Measurements from ENCODE around the gene AIRE. TPM values are rescaled to one million over a fixed set of nuclear protein-coding genes. Genes with fewer than 3 reads are reported as not detected.
A peak's percentile ranks its signal among the peaks of the same experiment; 100 is the strongest.
"Not testable (repeated sequence)": the region's sequence is repeated elsewhere in the genome, so short reads cannot be mapped to it uniquely, and the experiment has no call there.

The AIRE gene
- polyA plus RNA-seq, 1 experiment: 0.10 TPM

DNA sequence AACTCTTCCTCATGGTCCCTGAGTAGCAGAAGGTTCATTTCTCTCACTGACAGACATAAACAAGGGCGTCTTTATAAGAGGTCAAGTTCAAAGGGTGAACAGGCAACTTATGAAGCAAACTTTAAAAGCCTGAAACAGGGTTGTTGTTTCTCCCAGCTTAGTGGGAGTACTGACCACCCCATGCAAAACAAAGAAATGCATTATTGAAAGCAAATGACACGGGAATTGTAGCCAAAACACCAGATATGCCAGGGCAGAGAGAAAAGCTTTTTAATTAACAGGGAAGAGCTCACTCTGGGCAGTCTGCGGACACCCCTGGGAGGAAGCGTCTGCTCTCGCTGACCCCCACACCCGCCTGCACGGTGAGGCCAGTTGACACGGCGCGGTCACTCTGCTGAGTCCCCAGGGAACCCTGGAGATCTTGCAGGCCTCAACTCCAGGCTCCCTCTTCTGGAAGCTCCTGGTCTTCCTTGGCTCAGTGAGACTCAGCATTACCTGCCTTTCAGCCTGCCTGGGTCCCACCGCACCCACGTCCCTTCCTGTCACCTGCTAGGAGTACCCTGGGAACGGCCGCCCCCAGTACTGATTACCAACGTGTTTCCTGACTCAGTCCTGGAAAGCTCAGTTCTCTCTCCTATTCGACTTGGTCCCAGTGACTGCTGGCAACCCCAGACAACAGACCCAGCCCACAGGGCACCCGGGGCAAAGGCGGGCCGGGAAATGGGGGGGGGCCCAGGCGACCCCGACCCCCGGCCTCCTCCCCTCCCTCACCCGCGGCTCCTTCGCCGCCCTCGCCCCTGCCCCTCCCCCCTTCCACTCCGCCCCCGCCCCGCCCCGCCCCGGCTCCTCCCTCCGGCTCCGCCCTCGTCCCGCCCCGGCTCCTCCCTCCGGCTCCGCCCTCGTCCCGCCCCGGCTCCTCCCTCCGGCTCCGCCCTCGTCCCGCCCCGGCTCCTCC is 52.5 kb downstream of the AIRE start:
- Histone ChIP-seq H3K36me3 (ENCODE audit: control insufficient read depth, insufficient read depth, low read length) (peaks cover 7% of the 10 kb centered on the region), H3K4me3 (ENCODE audit: low read depth, low read length) (peak overlapping the region; percentile 53), H3K27me3 (ENCODE audit: control insufficient read depth, insufficient read depth, low read length) (no peaks in the 10 kb centered on the region)
- ChIA-PET POLR2A (no interaction called here), CTCF (interaction anchor here (0.8 to 2.0 kb wide), 3 partner anchors 9 to 34 kb away, joined by 3 to 6 read pairs (median 5); no protein-coding TSS in a partner anchor)
- no peak for DNase-seq (ENCODE audit: low read depth)
- TF ChIP-seq CTCF (IDR thresholded peaks at IDR 0.05; ENCODE audit: insufficient read depth, low read depth, low read length): peak; percentile 51

DNA sequence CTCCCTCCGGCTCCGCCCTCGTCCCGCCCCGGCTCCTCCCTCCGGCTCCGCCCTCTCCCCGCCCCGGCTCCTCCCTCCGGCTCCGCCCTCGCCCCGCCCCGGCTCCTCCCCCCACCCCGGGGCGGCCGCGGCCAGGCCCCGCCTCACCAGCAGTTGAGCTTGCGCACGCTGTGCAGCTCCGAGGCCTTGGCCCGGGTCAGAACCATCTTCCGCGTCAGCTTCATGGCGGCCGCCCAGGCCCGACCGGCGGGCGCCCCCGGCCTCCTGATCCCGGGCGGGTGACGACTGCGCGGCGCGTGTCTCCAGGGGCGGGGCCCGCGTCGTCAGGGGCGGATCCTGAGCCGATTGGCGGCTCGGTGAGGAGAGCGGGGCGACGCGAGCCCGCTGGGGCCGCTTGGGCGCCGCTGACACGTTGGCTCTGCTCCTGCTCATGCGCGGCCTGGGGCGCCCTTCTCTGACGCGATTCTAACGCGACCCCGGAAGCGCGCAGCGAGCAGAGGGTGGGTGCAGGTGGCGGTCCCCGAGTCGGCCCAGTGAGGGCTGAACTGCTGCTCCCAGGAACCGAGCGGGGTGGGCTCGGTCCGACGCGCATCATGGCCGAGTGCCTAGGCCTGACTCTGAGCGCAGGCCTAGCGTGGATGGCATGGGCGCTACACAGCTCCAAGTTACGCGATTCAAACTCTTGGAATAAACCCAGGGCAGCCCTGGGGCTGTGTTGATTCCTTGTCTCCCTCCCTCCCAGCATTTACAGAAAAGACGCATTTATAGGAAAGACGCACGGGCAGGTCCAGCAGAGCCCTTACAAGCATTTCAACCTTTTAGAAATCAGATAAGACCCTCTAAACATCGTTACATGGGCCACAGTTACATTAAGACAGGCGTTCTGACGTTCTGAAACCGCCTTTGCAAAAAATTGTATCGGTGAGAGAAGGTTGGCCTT is 53.6 kb downstream of the AIRE start, which contains the start of gene CFAP410:
CFAP410 (minus strand) TSS at position 420 of the 940 bp plus-strand sequence; CDS start at position 224, 196 bp downstream.
- ChIA-PET POLR2A (interaction anchor here (0.6 kb wide), 1 partner anchor 67 kb away, joined by 10 read pairs; no protein-coding TSS in a partner anchor), CTCF (interaction anchor here (0.8 to 2.0 kb wide), 5 partner anchors 10 to 155 kb away, joined by 3 to 6 read pairs (median 3); no protein-coding TSS in a partner anchor)
- H3K27me3 ChIP-seq (ENCODE audit: control insufficient read depth, insufficient read depth, low read length): no peaks in the 10 kb centered on the region
- peaks cover 7% of the 10 kb centered on the region for H3K36me3 ChIP-seq (ENCODE audit: control insufficient read depth, insufficient read depth, low read length)
- no peak for TF ChIP-seq CTCF (IDR thresholded peaks at IDR 0.05; ENCODE audit: insufficient read depth, low read depth, low read length)
- H3K4me3 ChIP-seq (ENCODE audit: low read depth, low read length): peak within 1 kb of the TSS; percentile 100
- peak; percentile 67 for DNase-seq (ENCODE audit: low read depth)

DNA sequence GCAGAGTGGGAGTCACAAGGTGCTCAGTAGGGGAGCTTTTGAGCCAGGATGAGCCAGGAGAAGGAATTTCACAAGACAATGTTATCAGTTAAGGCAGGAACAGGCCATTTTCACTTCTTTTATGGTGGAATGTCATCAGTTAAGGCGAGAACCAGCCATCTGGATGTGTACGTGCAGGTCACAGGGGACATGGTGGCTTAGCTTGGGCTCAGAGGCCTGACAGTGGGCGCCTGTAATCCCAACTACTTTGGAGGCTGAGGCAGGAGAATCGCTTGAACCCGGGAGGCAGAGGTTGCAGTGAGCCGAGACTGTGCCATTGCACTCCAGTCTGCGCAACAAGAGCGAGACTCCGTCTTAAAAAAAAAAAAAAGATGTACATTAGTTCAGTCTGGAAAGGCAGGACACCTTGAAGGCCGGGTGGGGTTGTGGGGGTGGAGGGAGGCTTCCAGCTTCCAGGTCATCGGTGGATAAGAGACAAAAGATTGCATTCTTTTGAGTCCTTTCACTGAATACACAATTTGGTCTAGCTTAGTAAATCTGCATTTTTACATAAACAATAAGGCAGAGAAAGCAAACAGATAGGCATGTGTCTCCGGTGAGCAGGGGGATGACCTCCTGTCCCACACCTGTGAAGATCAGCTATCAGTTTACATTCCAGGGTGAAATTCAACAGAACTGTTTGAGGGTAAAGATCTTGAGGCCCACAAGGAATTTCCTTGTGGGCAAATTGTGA is 56.2 kb downstream of the AIRE start:
- CTCF ChIA-PET: interaction anchor here (0.7 kb wide), 1 partner anchor 454 kb away, joined by 4 read pairs; no protein-coding TSS in a partner anchor
- DNase-seq (ENCODE audit: low read depth); POLR2A ChIA-PET; H3K4me3 ChIP-seq (ENCODE audit: low read depth, low read length); H3K36me3 ChIP-seq (ENCODE audit: control insufficient read depth, insufficient read depth, low read length); H3K27me3 ChIP-seq (ENCODE audit: control insufficient read depth, insufficient read depth, low read length): not testable (repeated sequence)

DNA sequence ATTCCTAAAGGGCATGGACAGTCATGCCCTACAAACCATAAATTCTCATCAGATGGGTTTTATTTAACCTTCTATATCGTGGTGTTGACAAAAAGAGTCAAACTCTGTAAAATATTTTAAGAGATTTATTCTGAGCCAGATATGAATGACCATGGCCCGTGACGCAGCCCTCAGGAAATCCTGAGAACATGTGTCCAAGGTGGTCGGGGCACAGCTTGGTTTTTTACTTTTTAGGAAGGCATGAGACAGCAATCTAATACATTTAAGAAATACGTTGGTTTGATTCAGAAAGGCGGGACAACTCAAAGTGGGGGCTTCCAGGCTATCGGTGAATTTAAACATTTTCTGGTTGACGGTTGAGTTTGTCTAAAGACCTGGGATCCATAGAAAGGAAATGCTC is 57.3 kb downstream of the AIRE start:
- H3K36me3 ChIP-seq (ENCODE audit: control insufficient read depth, insufficient read depth, low read length); H3K4me3 ChIP-seq (ENCODE audit: low read depth, low read length); CTCF ChIA-PET; POLR2A ChIA-PET; H3K27me3 ChIP-seq (ENCODE audit: control insufficient read depth, insufficient read depth, low read length); DNase-seq (ENCODE audit: low read depth): not testable (repeated sequence)

GRCh38 chr21:44344541-44345183 is 59.0 kb downstream of the AIRE start:
- POLR2A ChIA-PET: no interaction called here
- H3K36me3 ChIP-seq (ENCODE audit: control insufficient read depth, insufficient read depth, low read length): no peaks in the 10 kb centered on the region
- H3K27me3 ChIP-seq (ENCODE audit: control insufficient read depth, insufficient read depth, low read length): peaks cover 16% of the 10 kb centered on the region
- no peak for DNase-seq (ENCODE audit: low read depth)
- no peak for TF ChIP-seq CTCF (IDR thresholded peaks at IDR 0.05; ENCODE audit: insufficient read depth, low read depth, low read length)
- no peak overlapping the region for H3K4me3 ChIP-seq (ENCODE audit: low read depth, low read length)
- CTCF ChIA-PET: interaction anchor here (0.9 kb wide), 1 partner anchor 40 kb away, joined by 3 read pairs; no protein-coding TSS in a partner anchor
